HepG2 (cell line): ENCODE measurements around the gene PAQR6. TPM values are rescaled to one million over a fixed set of nuclear protein-coding genes. Genes with fewer than 3 reads are reported as not detected.

ENCODE experiments used
- ARID5B ChIP-seq: IDR thresholded peaks from 2 replicates; pipeline ENCODE4 v1.4.0; 2020; ENCODE audit warnings: mild to moderate bottlenecking, missing genetic modification reagents
- FOXA3 ChIP-seq: IDR thresholded peaks from 2 replicates; pipeline ENCODE4 v1.6.1; 2016; ENCODE audit warnings: missing genetic modification reagents, missing compliant biosample characterization
- ZNF280D ChIP-seq: sonication (generic); formaldehyde crosslinking; IDR thresholded peaks from 2 replicates; pipeline ENCODE4 v1.5.1; 2020; ENCODE audit warnings: mild to moderate bottlenecking, missing genetic modification reagents
- ZNF407 ChIP-seq: sonication (generic); formaldehyde crosslinking; IDR thresholded peaks from one replicate; pipeline ENCODE4 v1.5.1; 2020; ENCODE audit warnings: mild to moderate bottlenecking, missing genetic modification reagents; ENCODE audit errors: not compliant biosample characterization
- ZNF468 ChIP-seq: sonication (generic); formaldehyde crosslinking; IDR thresholded peaks from 2 replicates; pipeline ENCODE4 v1.8.0; 2022; ENCODE audit warnings: mild to moderate bottlenecking, moderate library complexity, missing genetic modification reagents
- ZNF574 ChIP-seq: sonication (generic); formaldehyde crosslinking; IDR thresholded peaks from 2 replicates; pipeline ENCODE4 v1.4.0; 2020; ENCODE audit warnings: missing genetic modification reagents
- polyA plus RNA-seq, 8 experiments: library from polyadenylated mRNA; depleted of rRNA in 3 of 8; stranded (reverse) in 7 of 8; unstranded in 1 of 8; fragments of >200 nt; fragmentation: Illumina TruSeq in 4 of 8; extraction: Trizol in 4 of 8; gene quantifications; 2 replicates each; pipeline versions ENCODE4 v1.2.1 to v1.2.3, GENCODE V29; 2011 to 2016; ENCODE audit warnings: low read depth in 4 of 8, missing spikeins in 1 of 8, mixed read lengths in 1 of 8; ENCODE audit not compliant: insufficient read depth in 1 of 8
- total RNA-seq, 5 experiments: library from RNA; depleted of rRNA; stranded (reverse); fragments of >200 nt; fragmentation: Illumina TruSeq; extraction: Trizol; gene quantifications; 2 replicates each; pipeline ENCODE4 v1.2.3, GENCODE V29; 2016; ENCODE audit warnings: low read depth in 1 of 5

PAQR6 gene
- total and polyA plus RNA-seq, 2 of the 13 experiments (the other 11 are each of a cell fraction or from before 2014, with no cell fraction given): 0.82 to 1.4 TPM

- TF ChIP-seq ZNF280D (CRISPR knock-in tag) (peak; percentile 83; the same call in 1 of the 2 replicates), FOXA3 (peak; percentile 56), ZNF574 (CRISPR knock-in tag) (peak; percentile 83), ARID5B (CRISPR knock-in tag) (peak; percentile 61), ZNF468 (CRISPR knock-in tag) (no peak), ZNF407 (CRISPR knock-in tag) (peak; percentile 59)
Observed at GRCh38 chr1:156291226-156292061, 43.6 kb upstream of the PAQR6 start (continued).
